HepG2 (cell line): ENCODE data around the gene HOXC10. TPM values are rescaled to one million over a fixed set of nuclear protein-coding genes. Genes with fewer than 3 reads are reported as not detected.
A peak's percentile ranks its signal among the peaks of the same experiment; 100 is the strongest.

Source experiments
- ATAC-seq: fragments of 200-7000 bp; cut with Tn5 transposase; 3 replicates; pipeline ENCODE4 v1.9.1; 2020; ENCODE audit warnings: mild to moderate bottlenecking, moderate library complexity
- BruUV-seq: library from RNA; stranded (reverse); fragments of 400-500 nt; replicated peaks from 2 replicates; lab custom pipeline; 2021; lab: Mats Ljungman, UMichigan
- CTCF ChIA-PET: fragments of 300-600 bp; formaldehyde crosslinking; extraction: SDS; loops from one replicate; lab custom pipeline; 2021; ENCODE audit warnings: low total read pairs, inconsistent platforms, low intra/inter-chr PET ratio; lab: Yijun Ruan, JAX
- POLR2A ChIA-PET: fragments of 350-600 bp; sonication (Branson Sonifier 250); formaldehyde crosslinking; loops from one replicate; lab custom pipeline; 2020; ENCODE audit warnings: antibody characterized with exemption, inconsistent platforms; lab: Yijun Ruan, JAX
- DNase-seq: peaks from one replicate; pipeline ENCODE4 v3.0.0-alpha.2; 2015; ENCODE audit warnings: low spot score
- FAIRE-seq: peaks from 3 replicates; lab custom pipeline; 2011; peaks lifted over from hg19 to GRCh38; lab: Jason Lieb, UNC
- H2AFZ ChIP-seq: one replicate; pipeline ENCODE4 v1.6.1; 2011; ENCODE audit warnings: low read length, inconsistent platforms
- H3K27ac ChIP-seq: fragments of 300-600 bp; 3 replicates; pipeline ENCODE4 v1.8.0; 2011; ENCODE audit warnings: mixed run types, mild to moderate bottlenecking, mixed read lengths, low read length, inconsistent platforms; ENCODE audit not compliant: insufficient read depth; ENCODE audit errors: extremely low read length
- H3K27me3 ChIP-seq, 2 experiments: fragments of 200-600 bp in 1 of 2; 2 replicates in 1 of 2; 3 replicates in 1 of 2; pipeline versions ENCODE4 v1.6.0 to v1.8.0; 2011; ENCODE audit warnings: low read length in 2 of 2, mild to moderate bottlenecking in 2 of 2, moderate library complexity in 2 of 2, inconsistent platforms in 1 of 2; ENCODE audit not compliant: insufficient read depth in 2 of 2, control insufficient read depth in 1 of 2
- H3K36me3 ChIP-seq, 2 experiments: fragments of 200-600 bp in 1 of 2; replicated peaks in 1 of 2; 2 replicates in 1 of 2; 3 replicates in 1 of 2; pipeline versions ENCODE4 v1.5.1 to v1.8.0; 2011; ENCODE audit warnings: low read length in 2 of 2, inconsistent platforms in 1 of 2; ENCODE audit not compliant: insufficient read depth in 2 of 2, control insufficient read depth in 1 of 2
- H3K4me1 ChIP-seq: 2 replicates; pipeline ENCODE4 v1.5.1; 2012; ENCODE audit warnings: low read length, inconsistent platforms; ENCODE audit not compliant: insufficient read depth
- H3K4me2 ChIP-seq: 2 replicates; pipeline ENCODE4 v1.6.0; 2011; ENCODE audit warnings: low read depth, low read length, inconsistent platforms
- H3K4me3 ChIP-seq, 3 experiments: fragments of 200-600 bp in 1 of 3; sonication (generic), shearing (Covaris generic) in 1 of 3; replicated peaks in 1 of 3; 2 replicates each; pipeline ENCODE4 v1.5.1; 2011 to 2016; ENCODE audit warnings: low read length in 3 of 3, inconsistent platforms in 2 of 3, low read depth in 2 of 3, mild to moderate bottlenecking in 2 of 3, control low read depth in 1 of 3, mixed read lengths in 1 of 3; ENCODE audit not compliant: insufficient read depth in 1 of 3
- H3K79me2 ChIP-seq: one replicate; pipeline ENCODE4 v1.6.1; 2011; ENCODE audit warnings: low read length, inconsistent platforms; ENCODE audit not compliant: insufficient read depth
- H3K9ac ChIP-seq: 2 replicates; pipeline ENCODE4 v1.6.0; 2011; ENCODE audit warnings: mild to moderate bottlenecking, low read depth, low read length, inconsistent platforms; ENCODE audit not compliant: insufficient read depth
- H3K9me3 ChIP-seq: 2 replicates; pipeline ENCODE4 v1.5.1; 2012; ENCODE audit warnings: mild to moderate bottlenecking, low read length
- H4K20me1 ChIP-seq: 2 replicates; pipeline ENCODE4 v1.6.0; 2011; ENCODE audit warnings: inconsistent platforms, mild to moderate bottlenecking, low read length, moderate library complexity; ENCODE audit not compliant: insufficient read depth
- EEA1 ChIP-seq: sonication (generic); formaldehyde crosslinking; IDR thresholded peaks from 2 replicates; pipeline ENCODE4 v1.5.1; 2020; ENCODE audit warnings: mild to moderate bottlenecking, missing genetic modification reagents, borderline replicate concordance
- EZH2 ChIP-seq: conservative IDR thresholded peaks from 2 replicates; pipeline ENCODE4 v1.6.1; 2012; ENCODE audit warnings: mild to moderate bottlenecking, low read depth, low read length, moderate library complexity
- ZNF607 ChIP-seq: sonication (generic); formaldehyde crosslinking; IDR thresholded peaks from 2 replicates; pipeline ENCODE4 v1.5.1; 2020; ENCODE audit warnings: missing genetic modification reagents, mild to moderate bottlenecking, borderline replicate concordance
- ZNF737 ChIP-seq: sonication (generic); formaldehyde crosslinking; IDR thresholded peaks from 2 replicates; pipeline ENCODE4 v1.5.0; 2020; ENCODE audit warnings: missing genetic modification reagents, mild to moderate bottlenecking, borderline replicate concordance
- ZNF775 ChIP-seq: sonication (generic); formaldehyde crosslinking; IDR thresholded peaks from 2 replicates; pipeline ENCODE4 v1.4.0; 2020; ENCODE audit warnings: missing genetic modification reagents, mild to moderate bottlenecking, moderate library complexity, borderline replicate concordance
- ZNF788 ChIP-seq: sonication (generic); formaldehyde crosslinking; IDR thresholded peaks from 2 replicates; pipeline ENCODE4 v1.5.0; 2020; ENCODE audit warnings: mild to moderate bottlenecking, missing genetic modification reagents, borderline replicate concordance
- WGBS: methylation state at CpG from one replicate; pipeline ENCODE4 v1.1.6; 2017; ENCODE audit warnings: low lambda C conversion rate; 5-methylcytosine and 5-hydroxymethylcytosine counted together
- in situ Hi-C: cut with HindIII; loops from 2 replicates; pipeline ENCODE4 v1.10.0; 2017; ENCODE audit warnings: low pct_unique_long_range_greater_than_20kb; ENCODE audit not compliant: extremely low pct_ligation_motif_present
- intact Hi-C: fragments of 100-400 bp; cut with micrococcal nuclease; formaldehyde crosslinking; loops from one replicate; pipeline ENCODE4 v1.10.0; 2022; ENCODE audit not compliant: unreplicated experiment
- polyA plus RNA-seq, 8 experiments: library from polyadenylated mRNA; depleted of rRNA in 3 of 8; stranded (reverse) in 7 of 8; unstranded in 1 of 8; fragments of >200 nt; fragmentation: Illumina TruSeq in 4 of 8; extraction: Trizol in 4 of 8; gene quantifications; 2 replicates each; pipeline versions ENCODE4 v1.2.1 to v1.2.3, GENCODE V29; 2011 to 2016; ENCODE audit warnings: low read depth in 4 of 8, missing spikeins in 1 of 8, mixed read lengths in 1 of 8; ENCODE audit not compliant: insufficient read depth in 1 of 8
- total RNA-seq, 5 experiments: library from RNA; depleted of rRNA; stranded (reverse); fragments of >200 nt; fragmentation: Illumina TruSeq; extraction: Trizol; gene quantifications; 2 replicates each; pipeline ENCODE4 v1.2.3, GENCODE V29; 2016; ENCODE audit warnings: low read depth in 1 of 5
- TF ChIP-seq, protein P1 (sequence below): sonication (generic); formaldehyde crosslinking; IDR thresholded peaks from 2 replicates; pipeline ENCODE4 v1.5.1; 2020; ENCODE audit warnings: mild to moderate bottlenecking, missing genetic modification reagents, borderline replicate concordance
- TF ChIP-seq, protein P2 (sequence below): IDR thresholded peaks from 2 replicates; pipeline ENCODE4 v1.6.1; 2016; ENCODE audit warnings: low read depth
- TF ChIP-seq, protein P3 (sequence below): sonication (generic); formaldehyde crosslinking; IDR thresholded peaks from 2 replicates; pipeline ENCODE4 v1.4.0; 2020; ENCODE audit warnings: low read depth, missing genetic modification reagents

HOXC10 gene
- total and polyA plus RNA-seq, 2 of the 13 experiments (the other 11 are each of a cell fraction or from before 2014, with no cell fraction given) = not detected

DNA sequence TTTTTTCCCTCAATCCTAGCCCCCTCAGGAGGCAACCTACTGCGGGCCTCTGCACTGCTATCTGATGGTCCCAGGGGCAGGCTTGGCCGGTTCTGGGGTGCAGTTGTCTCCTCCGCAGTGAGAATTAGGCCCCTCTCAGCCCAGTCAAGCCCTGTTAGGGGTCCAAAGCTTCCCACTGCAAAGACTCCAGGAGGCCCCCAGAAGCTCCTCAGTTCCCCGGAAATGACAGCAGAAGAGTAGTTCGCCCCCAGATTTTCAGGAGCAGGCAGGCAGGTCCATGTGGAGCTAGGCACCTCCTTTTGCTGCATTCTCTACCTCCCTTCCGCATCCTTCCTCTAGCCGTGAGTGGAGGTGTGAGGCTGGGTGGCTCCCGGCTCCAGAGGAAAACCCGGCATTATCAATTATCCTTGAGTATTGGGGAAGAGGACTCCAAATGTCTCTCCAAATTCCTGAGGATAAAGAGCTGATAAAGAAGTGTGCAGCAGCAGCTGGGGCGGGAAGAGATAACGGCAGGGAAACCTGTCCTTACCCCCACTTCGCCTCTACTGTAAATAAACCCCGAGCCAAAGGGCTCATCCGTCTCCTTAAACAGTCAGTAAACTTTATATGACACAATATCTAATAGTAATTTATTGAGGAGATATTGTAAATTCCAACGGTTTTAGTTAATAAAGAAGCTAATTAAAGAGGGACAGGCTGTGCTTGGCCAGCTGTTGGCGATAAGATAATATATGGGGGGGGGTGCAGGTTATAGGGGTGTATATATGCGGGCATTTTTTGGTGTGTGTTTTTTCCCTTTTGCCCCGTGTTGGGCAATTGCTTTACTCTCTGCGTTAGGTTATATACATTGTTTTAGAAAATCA is 30.9 kb upstream of the HOXC10 start:
- intact Hi-C loops = no loop called here
- peaks cover 5% of the 10 kb centered on the region; the same call in 1 of the 2 replicates for H4K20me1 ChIP-seq
- H3K4me1 ChIP-seq = peaks cover 27% of the 10 kb centered on the region
- no peak overlapping the region for H2AFZ ChIP-seq
- peaks cover 26 to 94% of the 10 kb centered on the region in 2 experiments for H3K27me3 ChIP-seq
- no peaks in the 10 kb centered on the region for H3K79me2 ChIP-seq
- TF ChIP-seq ZNF775 (CRISPR knock-in tag) (no peak), EZH2 (0 out of 2 replicates have a peak, but pooled peaks have one; percentile 47)
- BruUV-seq = no TSS peak
- ATAC-seq (no peak), FAIRE-seq (no peak), DNase-seq (no peak)
- H3K36me3 ChIP-seq = no peaks in the 10 kb centered on the region
- no peak overlapping the region for H3K9ac ChIP-seq
- no peaks in the 10 kb centered on the region for H3K9me3 ChIP-seq
- H3K4me2 ChIP-seq = no peak overlapping the region
- H3K4me3 ChIP-seq = no peak overlapping the region
- 22% methylated on average over 17 of the region's 19 CpGs for WGBS
- H3K27ac ChIP-seq = no peak overlapping the region
- in situ Hi-C loops = no loop called here
- POLR2A ChIA-PET = no interaction called here
- CTCF ChIA-PET = no interaction called here

GRCh38 chr12:53954694-53955035 is 30.3 kb upstream of the HOXC10 start, which contains the start of gene HOXC12:
Gene HOXC12 (plus strand): TSS chr12:53954903. CDS start chr12:53954930, 27 bp downstream.
- Histone ChIP-seq H3K79me2 (no peaks in the 10 kb centered on the region), H3K36me3 (no peaks in the 10 kb centered on the region), H3K27ac (no peak within 1 kb of the TSS), H3K9me3 (no peaks in the 10 kb centered on the region), H3K27me3 (peaks cover 26 to 94% of the 10 kb centered on the region in 2 experiments), H2AFZ (no peak within 1 kb of the TSS), H3K4me2 (no peak within 1 kb of the TSS), H4K20me1 (peaks cover 5% of the 10 kb centered on the region; the same call in 1 of the 2 replicates), H3K9ac (no peak within 1 kb of the TSS), H3K4me1 (peaks cover 23% of the 10 kb centered on the region), H3K4me3 (no peak within 1 kb of the TSS)
- intact Hi-C loops = no loop called here
- WGBS = 46% methylated on average over 18 of the region's 20 CpGs
- DNase-seq (no peak), ATAC-seq (no peak), FAIRE-seq (no peak)
- no TSS peak for BruUV-seq
- in situ Hi-C loops = no loop called here
- CTCF ChIA-PET = no interaction called here
- POLR2A ChIA-PET = no interaction called here
- TF ChIP-seq ZNF788 = no peak
- no peak for TF ChIP-seq ZNF607
- TF ChIP-seq, protein P1, sequence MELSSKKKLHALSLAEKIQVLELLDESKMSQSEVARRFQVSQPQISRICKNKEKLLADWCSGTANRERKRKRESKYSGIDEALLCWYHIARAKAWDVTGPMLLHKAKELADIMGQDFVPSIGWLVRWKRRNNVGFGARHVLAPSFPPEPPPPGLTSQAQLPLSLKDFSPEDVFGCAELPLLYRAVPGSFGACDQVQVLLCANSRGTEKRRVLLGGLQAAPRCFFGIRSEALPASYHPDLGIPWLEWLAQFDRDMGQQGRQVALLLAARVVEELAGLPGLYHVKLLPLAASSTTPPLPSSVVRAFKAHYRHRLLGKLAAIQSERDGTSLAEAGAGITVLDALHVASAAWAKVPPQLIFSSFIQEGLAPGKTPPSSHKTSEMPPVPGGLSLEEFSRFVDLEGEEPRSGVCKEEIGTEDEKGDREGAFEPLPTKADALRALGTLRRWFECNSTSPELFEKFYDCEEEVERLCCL (CRISPR knock-in tag) = no peak
- no peak for TF ChIP-seq ZNF737 (CRISPR knock-in tag)
- TF ChIP-seq, protein P2, sequence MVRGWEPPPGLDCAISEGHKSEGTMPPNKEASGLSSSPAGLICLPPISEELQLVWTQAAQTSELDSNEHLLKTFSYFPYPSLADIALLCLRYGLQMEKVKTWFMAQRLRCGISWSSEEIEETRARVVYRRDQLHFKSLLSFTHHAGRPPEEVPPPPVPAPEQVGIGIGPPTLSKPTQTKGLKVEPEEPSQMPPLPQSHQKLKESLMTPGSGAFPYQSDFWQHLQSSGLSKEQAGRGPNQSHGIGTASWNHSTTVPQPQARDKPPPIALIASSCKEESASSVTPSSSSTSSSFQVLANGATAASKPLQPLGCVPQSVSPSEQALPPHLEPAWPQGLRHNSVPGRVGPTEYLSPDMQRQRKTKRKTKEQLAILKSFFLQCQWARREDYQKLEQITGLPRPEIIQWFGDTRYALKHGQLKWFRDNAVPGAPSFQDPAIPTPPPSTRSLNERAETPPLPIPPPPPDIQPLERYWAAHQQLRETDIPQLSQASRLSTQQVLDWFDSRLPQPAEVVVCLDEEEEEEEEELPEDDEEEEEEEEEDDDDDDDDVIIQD = no peak
- TF ChIP-seq EEA1 (CRISPR knock-in tag) = no peak
- TF ChIP-seq, protein P3, sequence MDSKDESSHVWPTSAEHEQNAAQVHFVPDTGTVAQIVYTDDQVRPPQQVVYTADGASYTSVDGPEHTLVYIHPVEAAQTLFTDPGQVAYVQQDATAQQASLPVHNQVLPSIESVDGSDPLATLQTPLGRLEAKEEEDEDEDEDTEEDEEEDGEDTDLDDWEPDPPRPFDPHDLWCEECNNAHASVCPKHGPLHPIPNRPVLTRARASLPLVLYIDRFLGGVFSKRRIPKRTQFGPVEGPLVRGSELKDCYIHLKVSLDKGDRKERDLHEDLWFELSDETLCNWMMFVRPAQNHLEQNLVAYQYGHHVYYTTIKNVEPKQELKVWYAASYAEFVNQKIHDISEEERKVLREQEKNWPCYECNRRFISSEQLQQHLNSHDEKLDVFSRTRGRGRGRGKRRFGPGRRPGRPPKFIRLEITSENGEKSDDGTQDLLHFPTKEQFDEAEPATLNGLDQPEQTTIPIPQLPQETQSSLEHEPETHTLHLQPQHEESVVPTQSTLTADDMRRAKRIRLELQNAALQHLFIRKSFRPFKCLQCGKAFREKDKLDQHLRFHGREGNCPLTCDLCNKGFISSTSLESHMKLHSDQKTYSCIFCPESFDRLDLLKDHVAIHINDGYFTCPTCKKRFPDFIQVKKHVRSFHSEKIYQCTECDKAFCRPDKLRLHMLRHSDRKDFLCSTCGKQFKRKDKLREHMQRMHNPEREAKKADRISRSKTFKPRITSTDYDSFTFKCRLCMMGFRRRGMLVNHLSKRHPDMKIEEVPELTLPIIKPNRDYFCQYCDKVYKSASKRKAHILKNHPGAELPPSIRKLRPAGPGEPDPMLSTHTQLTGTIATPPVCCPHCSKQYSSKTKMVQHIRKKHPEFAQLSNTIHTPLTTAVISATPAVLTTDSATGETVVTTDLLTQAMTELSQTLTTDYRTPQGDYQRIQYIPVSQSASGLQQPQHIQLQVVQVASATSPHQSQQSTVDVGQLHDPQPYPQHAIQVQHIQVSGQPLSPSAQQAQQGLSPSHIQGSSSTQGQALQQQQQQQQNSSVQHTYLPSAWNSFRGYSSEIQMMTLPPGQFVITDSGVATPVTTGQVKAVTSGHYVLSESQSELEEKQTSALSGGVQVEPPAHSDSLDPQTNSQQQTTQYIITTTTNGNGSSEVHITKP (CRISPR knock-in tag) = no peak
